NB4 (cell line): ENCODE data around the gene MAP3K5.

Experiments
- DNase-seq: peaks from one replicate; pipeline ENCODE4 v3.0.0; 2010; ENCODE audit warnings: low read depth
- H3K4me3 ChIP-seq: one replicate; pipeline ENCODE4 v1.5.1; 2011; ENCODE audit warnings: mild to moderate bottlenecking, low read depth, low read length, moderate library complexity
- MYC ChIP-seq: IDR thresholded peaks from 2 replicates; pipeline ENCODE4 v1.6.1; 2011; ENCODE audit warnings: low read depth, low read length
- POLR2A ChIP-seq: IDR thresholded peaks from 2 replicates; pipeline ENCODE4 v1.6.1; 2011; ENCODE audit warnings: mild to moderate bottlenecking; ENCODE audit not compliant: insufficient read length; ENCODE audit errors: extremely low read depth
- TF ChIP-seq, protein P1 (sequence below): IDR thresholded peaks from 2 replicates; pipeline ENCODE4 v1.6.1; 2011; ENCODE audit warnings: low read depth, low read length
- TF ChIP-seq, protein P2 (sequence below): IDR thresholded peaks from one replicate; pipeline ENCODE4 v1.5.1; 2012; ENCODE audit warnings: low read depth, low read length

MAP3K5 gene

DNA sequence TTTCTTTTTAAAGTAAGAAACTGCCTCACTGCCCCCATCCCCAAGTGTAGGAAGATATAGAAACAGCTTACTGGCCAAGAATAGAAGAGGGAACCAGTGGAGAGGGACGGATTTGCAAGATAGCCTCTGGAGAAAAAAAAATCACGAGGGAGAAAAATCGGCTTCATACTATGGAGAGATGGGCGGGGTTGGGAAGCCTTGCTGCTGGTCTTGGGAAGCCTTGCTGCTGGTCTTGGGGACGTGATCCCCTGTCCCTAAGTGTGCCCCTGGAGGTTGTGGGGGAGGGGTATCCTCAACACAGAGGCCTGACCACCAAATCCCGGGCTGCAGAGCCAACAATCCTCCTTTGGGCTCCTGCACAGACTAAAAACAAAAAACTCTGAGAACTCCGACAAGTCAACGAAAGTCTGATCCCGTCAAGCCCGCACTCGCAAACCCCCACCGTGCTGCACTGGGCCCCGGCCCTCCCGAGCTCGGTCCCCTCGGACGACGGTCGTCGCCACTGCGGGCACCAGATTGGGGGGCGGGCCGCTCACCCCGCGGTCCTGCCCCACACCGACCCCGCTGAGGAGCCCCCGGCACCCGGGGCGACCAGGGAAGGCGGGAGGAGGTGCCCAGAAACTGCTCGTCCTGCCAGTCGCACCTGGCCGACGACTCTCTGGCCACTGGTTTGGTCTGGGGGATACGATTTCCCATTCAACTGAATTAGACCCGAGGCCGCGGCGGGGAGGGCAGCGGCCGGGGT is 242.8 kb downstream of the MAP3K5 start:
- TF ChIP-seq, protein P1, sequence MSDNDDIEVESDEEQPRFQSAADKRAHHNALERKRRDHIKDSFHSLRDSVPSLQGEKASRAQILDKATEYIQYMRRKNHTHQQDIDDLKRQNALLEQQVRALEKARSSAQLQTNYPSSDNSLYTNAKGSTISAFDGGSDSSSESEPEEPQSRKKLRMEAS: no peak
- TF ChIP-seq POLR2A (no peak), MYC (no peak)
- TF ChIP-seq, protein P2, sequence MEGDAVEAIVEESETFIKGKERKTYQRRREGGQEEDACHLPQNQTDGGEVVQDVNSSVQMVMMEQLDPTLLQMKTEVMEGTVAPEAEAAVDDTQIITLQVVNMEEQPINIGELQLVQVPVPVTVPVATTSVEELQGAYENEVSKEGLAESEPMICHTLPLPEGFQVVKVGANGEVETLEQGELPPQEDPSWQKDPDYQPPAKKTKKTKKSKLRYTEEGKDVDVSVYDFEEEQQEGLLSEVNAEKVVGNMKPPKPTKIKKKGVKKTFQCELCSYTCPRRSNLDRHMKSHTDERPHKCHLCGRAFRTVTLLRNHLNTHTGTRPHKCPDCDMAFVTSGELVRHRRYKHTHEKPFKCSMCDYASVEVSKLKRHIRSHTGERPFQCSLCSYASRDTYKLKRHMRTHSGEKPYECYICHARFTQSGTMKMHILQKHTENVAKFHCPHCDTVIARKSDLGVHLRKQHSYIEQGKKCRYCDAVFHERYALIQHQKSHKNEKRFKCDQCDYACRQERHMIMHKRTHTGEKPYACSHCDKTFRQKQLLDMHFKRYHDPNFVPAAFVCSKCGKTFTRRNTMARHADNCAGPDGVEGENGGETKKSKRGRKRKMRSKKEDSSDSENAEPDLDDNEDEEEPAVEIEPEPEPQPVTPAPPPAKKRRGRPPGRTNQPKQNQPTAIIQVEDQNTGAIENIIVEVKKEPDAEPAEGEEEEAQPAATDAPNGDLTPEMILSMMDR: no peak
- DNase-seq: no peak
- H3K4me3 ChIP-seq: peak overlapping the region; percentile 39

DNA sequence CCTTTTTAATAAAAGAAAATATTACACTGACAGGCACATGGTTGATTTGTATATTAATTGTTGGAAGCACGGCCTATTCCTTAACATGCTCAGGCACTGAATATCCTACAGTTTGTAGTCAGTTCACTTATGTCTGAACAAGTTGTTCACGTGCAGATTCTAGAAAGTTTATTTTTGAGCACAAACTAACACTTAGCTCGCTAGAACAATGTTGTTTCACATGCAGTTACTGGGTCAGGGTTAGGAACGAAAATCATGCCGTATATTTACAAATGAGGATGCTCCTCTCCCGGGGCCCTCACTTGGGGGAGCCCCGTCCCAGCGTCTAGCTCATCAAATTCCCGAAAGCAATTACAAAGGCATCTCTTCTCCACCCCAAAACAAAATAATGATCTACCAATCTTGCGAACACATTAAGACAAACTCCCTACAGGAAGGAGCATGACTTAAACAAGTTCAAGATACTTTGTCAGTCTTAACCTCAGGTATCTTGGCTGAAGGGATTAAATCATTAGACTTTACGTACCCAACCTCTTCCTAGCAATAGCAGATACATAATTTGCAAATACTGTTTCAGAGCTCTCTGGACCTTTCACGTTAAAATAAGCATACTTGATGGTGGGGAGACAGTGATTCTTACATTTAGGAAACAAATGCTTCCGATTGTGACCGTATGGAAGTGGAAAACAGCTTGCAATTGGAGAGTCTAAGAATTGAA is 243.5 kb downstream of the MAP3K5 start:
- no peak overlapping the region for H3K4me3 ChIP-seq
- TF ChIP-seq, protein P1: no peak
- TF ChIP-seq, protein P2: no peak
- TF ChIP-seq POLR2A: no peak
- no peak for TF ChIP-seq MYC
- DNase-seq: no peak

DNA sequence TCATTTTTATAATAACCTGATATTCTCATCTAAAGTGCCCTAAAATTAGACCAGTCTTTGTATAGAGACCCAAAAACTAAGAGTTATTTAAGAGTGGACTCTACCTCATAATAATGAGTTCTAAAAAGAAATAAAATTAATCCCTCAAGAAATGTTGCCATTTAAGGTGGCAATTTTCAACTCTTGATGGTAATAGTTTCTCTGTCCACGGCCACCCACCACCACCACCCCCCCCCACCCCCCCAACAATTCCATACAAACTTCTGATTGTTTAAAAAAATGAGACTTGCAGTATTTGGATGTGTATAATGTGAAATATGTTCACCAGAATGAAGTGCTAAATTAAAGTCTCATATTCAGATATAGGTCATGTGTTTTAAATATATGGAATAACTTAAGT is 244.4 kb downstream of the MAP3K5 start:
- TF ChIP-seq MYC (no peak), POLR2A (no peak)
- TF ChIP-seq, protein P2: no peak
- TF ChIP-seq, protein P1: no peak
- no peak overlapping the region for H3K4me3 ChIP-seq

DNA sequence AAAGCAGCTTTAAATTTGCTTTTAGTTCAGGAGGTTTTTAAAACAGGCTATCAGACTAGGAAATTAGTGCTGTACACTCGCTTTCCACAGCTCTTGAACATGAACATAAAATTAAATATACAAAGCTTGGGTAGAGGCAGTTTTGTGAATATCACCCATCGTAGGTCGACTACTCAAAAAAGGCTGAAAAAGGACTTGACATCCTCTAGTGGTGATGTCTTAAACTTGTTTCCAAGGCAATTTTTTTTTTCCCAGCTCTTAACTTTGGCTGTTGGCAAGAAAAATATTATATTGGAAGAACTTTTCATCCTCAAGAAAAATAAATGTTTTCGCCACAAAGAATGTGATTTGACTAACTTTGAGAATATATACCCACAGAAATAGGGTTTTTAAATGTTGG is 244.9 kb downstream of the MAP3K5 start:
- TF ChIP-seq, protein P2: peak; percentile 83
- no peak for TF ChIP-seq POLR2A
- no peak overlapping the region for H3K4me3 ChIP-seq
- peak; percentile 68 for DNase-seq

More for the DNA sequence above, 244.4 kb downstream of the MAP3K5 start:
- DNase-seq: no peak

DNA sequence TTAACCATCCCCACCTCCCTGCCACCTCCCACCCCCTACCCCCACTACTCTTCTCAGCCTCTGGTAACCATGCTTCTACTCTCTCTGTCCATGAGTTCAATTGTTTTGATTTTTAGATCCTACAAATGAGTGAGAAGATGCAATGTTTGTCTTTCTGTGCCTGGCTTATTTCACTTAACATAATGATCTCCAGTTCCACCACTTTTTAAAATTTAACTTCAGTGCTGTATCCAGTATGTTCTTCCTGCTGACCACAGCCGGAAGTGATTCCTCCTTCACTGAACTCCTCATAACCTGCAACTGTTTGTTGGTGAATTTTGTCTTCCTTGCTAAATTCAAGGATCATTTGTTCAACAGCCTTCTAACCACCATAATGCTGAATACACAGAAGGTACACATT is 245.9 kb downstream of the MAP3K5 start:
- no peak for DNase-seq
- TF ChIP-seq POLR2A (no peak), MYC (no peak)
- TF ChIP-seq, protein P1: no peak
- TF ChIP-seq, protein P2: no peak
- H3K4me3 ChIP-seq: no peak overlapping the region
